ENCODE data around the gene PTPRC. TPM values are rescaled to one million over a fixed set of nuclear protein-coding genes. Genes with fewer than 3 reads are reported as not detected.

Gene PTPRC
- polyA plus RNA-seq, 3 donors from 2014 or later: 1,000 to 1,490 (median 1,080) TPM

DNA sequence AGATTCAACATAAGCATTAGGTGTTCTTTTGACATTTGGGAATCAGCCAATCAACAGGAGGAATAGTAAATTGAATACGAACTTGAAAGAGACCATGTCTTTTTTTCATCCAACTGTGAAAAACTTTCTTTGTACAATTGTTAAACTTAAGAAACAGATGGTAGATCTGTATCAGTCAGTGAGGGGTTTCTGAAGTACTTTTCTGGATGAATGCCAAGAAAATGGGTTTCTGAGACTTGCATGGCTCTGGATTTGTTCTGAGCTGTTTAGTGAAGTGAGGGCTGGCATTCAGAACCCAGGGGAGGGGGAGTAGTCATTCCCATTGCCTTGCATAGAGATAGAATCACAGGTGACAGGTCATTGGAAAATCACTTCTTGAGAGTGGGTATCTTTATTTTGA, 37.4 kb downstream of the PTPRC start:
- H3K4me1 Mint-ChIP-seq: peaks cover 95 to 99% of the 10 kb centered on the region in 2 donors
- H3K9me3 Mint-ChIP-seq: no peaks in the 10 kb centered on the region
- peaks cover 24 to 40% (median 25%) of the 10 kb centered on the region in 3 donors for H3K36me3 Mint-ChIP-seq
- H3K27me3 Mint-ChIP-seq (ENCODE audit: low read depth in 3 of 3): peaks cover 9 to 29% (median 18%) of the 10 kb centered on the region in 3 donors
- peak overlapping the region; percentile 97 to 100 (median 98) for H3K27ac Mint-ChIP-seq
- peak overlapping the region; percentile 58 to 93 (median 83) for H3K4me3 Mint-ChIP-seq
- no peak for DNase-seq

DNA sequence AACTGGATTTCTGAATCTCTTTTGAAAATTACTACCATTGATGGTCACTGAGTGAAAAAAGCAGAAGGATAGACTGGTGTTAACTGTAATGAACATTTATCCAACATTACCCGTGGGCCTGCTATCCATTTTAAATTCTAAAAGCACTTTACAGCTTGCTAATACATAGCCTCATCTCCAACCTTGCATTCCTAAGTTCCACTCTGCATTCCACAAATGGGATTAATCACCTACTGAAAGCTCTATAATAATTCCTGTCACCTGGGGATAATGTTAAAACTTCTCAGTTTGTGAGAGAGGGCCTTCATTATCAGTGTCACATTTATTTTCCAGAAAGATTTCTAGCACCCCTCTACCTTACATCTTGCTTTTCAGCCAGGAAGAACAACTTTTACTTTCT, 38.2 kb downstream of the PTPRC start:
- Mint-ChIP-seq H3K27me3 (ENCODE audit: low read depth in 3 of 3) (peaks cover 13 to 35% (median 22%) of the 10 kb centered on the region in 3 donors), H3K4me1 (peaks cover 94 to 99% of the 10 kb centered on the region in 2 donors), H3K27ac (peak overlapping the region; percentile 97 to 100 (median 98)), H3K36me3 (peaks cover 20 to 37% (median 25%) of the 10 kb centered on the region in 3 donors), H3K9me3 (no peaks in the 10 kb centered on the region), H3K4me3 (peak overlapping the region; percentile 57 to 93 (median 84))
- no peak for DNase-seq

- peaks cover 94 to 99% of the 10 kb centered on the region in 2 donors for H3K4me1 Mint-ChIP-seq
- no peaks in the 10 kb centered on the region for H3K9me3 Mint-ChIP-seq
- H3K4me3 Mint-ChIP-seq: peak overlapping the region; percentile 76 to 93 (median 84)
- peaks cover 16 to 33% (median 21%) of the 10 kb centered on the region in 3 donors for H3K36me3 Mint-ChIP-seq
- H3K27ac Mint-ChIP-seq: peak overlapping the region; percentile 97 to 100 (median 98)
- no peak for DNase-seq
- H3K27me3 Mint-ChIP-seq (ENCODE audit: low read depth in 3 of 3): peaks cover 14 to 37% (median 25%) of the 10 kb centered on the region in 3 donors
Measured at GRCh38 chr1:198677871-198678270, 39.0 kb downstream of the PTPRC start.

- peaks cover 13 to 30% (median 17%) of the 10 kb centered on the region in 3 donors for H3K36me3 Mint-ChIP-seq
Measured at GRCh38 chr1:198678301-198678836, 39.5 kb downstream of the PTPRC start.

GRCh38 chr1:198678901-198679329, 40.1 kb downstream of the PTPRC start:
- Mint-ChIP-seq H3K27me3 (ENCODE audit: low read depth in 3 of 3) (peaks cover 14 to 37% (median 26%) of the 10 kb centered on the region in 3 donors), H3K4me3 (peak overlapping the region; percentile 76 to 93 (median 84)), H3K36me3 (peaks cover 13 to 35% (median 17%) of the 10 kb centered on the region in 3 donors), H3K27ac (peak overlapping the region; percentile 97 to 100 (median 98)), H3K4me1 (peaks cover 94 to 99% of the 10 kb centered on the region in 2 donors), H3K9me3 (no peaks in the 10 kb centered on the region)
- DNase-seq: peak; percentile 38 to 56 (median 49)

More at GRCh38 chr1:198678301-198678836, 39.5 kb downstream of the PTPRC start:
- DNase-seq: peak; percentile 41 to 70 (median 50)
- peaks cover 94 to 99% of the 10 kb centered on the region in 2 donors for H3K4me1 Mint-ChIP-seq
- H3K9me3 Mint-ChIP-seq: no peaks in the 10 kb centered on the region
- H3K27ac Mint-ChIP-seq: peak overlapping the region; percentile 97 to 100 (median 98)
- H3K4me3 Mint-ChIP-seq: peak overlapping the region; percentile 76 to 93 (median 84)
- H3K27me3 Mint-ChIP-seq (ENCODE audit: low read depth in 3 of 3): peaks cover 14 to 37% (median 26%) of the 10 kb centered on the region in 3 donors

DNA sequence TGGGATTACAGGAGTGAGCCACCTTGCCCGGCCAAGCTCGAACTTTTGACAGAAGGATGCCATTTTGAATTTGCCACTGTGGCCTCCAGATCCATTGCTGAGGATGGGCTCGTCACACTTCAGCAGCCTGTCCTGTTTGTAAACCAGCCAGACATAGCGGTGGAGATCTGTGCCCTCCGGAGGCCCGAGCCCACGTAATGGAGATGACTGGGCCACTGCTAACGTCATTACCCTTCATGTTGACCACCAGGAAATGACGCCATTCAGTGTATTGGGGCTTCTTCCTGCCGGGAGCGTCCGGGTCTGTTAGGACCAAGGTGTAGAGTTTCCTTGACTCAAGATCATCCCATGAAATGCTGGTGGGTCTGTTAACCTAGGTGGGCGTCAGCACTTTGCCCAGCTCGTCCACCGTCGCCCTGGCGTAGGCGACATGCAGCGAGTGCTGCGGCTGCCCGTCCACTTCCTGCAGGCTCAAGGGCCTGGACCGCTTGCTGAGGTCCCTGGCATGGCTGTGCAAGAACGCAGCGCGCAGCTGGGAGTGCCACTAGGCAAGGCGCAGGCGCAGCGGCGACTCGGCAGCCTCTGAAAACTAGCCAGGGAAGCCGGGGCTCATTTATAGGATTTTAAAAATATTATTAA, 40.8 kb downstream of the PTPRC start:
- peak overlapping the region; percentile 76 to 93 (median 83) for H3K4me3 Mint-ChIP-seq
- H3K4me1 Mint-ChIP-seq: peaks cover 94 to 99% of the 10 kb centered on the region in 2 donors
- peaks cover 13 to 35% (median 16%) of the 10 kb centered on the region in 3 donors for H3K36me3 Mint-ChIP-seq
- no peaks in the 10 kb centered on the region for H3K9me3 Mint-ChIP-seq
- peak; percentile 69 to 86 (median 70) for DNase-seq
- H3K27ac Mint-ChIP-seq: peak overlapping the region; percentile 97 to 100 (median 98)
- H3K27me3 Mint-ChIP-seq (ENCODE audit: low read depth in 3 of 3): peaks cover 14 to 37% (median 26%) of the 10 kb centered on the region in 3 donors

DNA sequence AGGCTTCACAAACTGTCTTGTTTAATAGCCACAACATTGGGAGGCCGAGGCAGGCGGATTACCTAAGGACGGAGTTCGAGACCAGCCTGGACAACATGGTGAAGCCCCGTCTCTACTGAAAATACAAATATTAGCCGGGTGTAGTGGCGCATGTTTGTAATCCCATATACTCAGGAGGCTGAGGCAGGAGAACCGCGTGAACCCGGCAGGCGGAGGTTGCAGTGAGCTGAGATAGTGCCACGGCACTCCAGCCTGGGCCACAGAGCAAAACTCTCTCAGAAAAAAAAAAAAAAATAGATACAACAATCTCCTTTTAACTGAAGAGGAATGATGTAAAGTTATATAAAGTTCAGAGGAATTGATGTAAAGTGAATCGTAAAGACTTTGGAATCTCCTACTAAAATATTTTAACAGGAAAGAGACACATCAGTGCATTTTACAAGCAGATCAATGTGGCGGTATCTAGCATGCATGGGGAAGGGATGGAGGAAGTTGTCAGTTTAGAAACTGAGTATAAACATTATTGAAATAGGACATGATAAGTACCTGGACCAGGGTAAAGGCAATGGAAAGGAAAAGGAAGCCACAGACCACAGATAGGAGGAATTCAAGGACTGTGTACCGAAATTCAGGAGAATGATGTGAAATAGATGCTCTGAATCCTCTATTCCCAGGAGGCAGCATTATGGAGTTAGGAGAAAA, 41.5 kb downstream of the PTPRC start:
- Mint-ChIP-seq H3K4me3 (peak overlapping the region; percentile 76 to 93 (median 83)), H3K27me3 (ENCODE audit: low read depth in 3 of 3) (peaks cover 14 to 37% (median 26%) of the 10 kb centered on the region in 3 donors), H3K27ac (peak overlapping the region; percentile 97 to 100 (median 98)), H3K4me1 (peaks cover 93 to 99% of the 10 kb centered on the region in 2 donors), H3K36me3 (peaks cover 12 to 32% (median 13%) of the 10 kb centered on the region in 3 donors), H3K9me3 (no peaks in the 10 kb centered on the region)
- peak in 1 of 3 donors; percentile 35 for DNase-seq

DNA sequence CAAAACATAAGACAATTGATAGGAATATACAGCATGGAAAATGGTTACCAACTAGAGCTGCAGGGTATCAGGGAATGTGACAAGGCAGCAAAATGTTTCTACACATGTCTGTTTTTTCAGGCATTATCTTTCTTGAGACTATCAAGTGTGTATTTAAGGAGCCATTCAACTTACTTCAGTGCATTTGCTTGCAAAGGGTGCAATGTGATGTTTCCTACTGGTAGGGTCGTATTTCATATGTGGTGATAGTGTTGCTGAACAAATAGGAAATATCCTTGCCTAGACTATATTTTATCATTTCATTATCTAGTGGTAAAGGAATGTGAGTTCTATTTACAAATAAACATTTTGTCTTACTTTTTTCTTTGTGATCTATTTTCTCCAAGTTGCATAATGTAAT, 42.4 kb downstream of the PTPRC start:
- peak; percentile 44 to 61 (median 57) for DNase-seq

DNA sequence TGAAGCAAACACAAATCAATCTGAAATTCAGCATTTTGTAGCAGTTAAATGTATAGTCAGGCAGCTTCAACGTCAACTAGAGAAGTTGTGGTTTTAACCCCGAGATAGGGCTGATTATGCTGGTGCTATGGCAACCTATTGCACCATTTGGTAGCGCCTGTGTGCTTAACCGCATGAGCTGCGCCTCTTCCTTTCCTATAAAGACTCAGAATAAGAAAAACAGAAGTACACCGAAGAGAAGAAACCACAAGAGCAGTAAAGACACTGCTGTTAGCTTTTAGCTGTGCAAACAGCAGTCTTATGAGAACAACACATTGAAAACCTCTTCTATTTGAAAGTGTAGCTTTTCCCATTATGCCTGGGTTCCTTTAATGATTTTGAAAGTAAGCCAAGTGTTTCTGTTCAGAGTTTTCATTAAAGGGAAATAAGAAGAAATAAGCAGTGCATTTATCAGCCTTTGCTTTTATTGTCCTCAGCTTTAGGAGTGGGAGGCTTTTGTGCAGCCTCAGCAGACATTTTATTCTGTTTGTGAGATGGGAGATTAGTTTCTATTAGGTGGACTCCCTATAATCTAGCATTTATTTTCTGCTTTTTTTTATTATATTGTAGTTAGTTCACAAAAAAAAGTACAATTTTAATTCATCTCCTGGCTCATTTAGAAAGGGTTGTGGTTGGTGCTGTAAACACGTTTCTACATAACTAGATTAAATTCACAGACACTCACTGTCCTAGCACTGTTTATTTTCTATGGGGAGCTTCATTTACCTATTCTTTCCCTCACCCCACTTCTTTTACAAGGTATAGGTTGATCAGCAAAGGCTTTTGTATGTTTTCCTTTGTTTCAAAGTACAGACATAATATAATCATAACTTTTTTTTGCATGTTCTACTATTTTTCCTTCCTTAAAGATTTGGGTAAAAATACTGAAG, 43.3 kb downstream of the PTPRC start:
- DNase-seq: peak; percentile 90 to 93 (median 93)
- Mint-ChIP-seq H3K27ac (peak overlapping the region; percentile 97 to 100 (median 98)), H3K4me1 (peaks cover 91 to 99% of the 10 kb centered on the region in 2 donors), H3K36me3 (peaks cover 8 to 27% (median 13%) of the 10 kb centered on the region in 3 donors), H3K9me3 (no peaks in the 10 kb centered on the region), H3K27me3 (ENCODE audit: low read depth in 3 of 3) (peaks cover 14 to 37% (median 26%) of the 10 kb centered on the region in 3 donors), H3K4me3 (peak overlapping the region; percentile 69 to 93 (median 83))

More for the DNA sequence above, 42.4 kb downstream of the PTPRC start:
- Mint-ChIP-seq H3K27me3 (ENCODE audit: low read depth in 3 of 3) (peaks cover 14 to 37% (median 26%) of the 10 kb centered on the region in 3 donors), H3K4me1 (peaks cover 92 to 99% of the 10 kb centered on the region in 2 donors), H3K27ac (peak overlapping the region; percentile 97 to 100 (median 98)), H3K4me3 (peak overlapping the region; percentile 56 to 93 (median 74)), H3K9me3 (no peaks in the 10 kb centered on the region), H3K36me3 (peaks cover 8 to 28% (median 13%) of the 10 kb centered on the region in 3 donors)

DNA sequence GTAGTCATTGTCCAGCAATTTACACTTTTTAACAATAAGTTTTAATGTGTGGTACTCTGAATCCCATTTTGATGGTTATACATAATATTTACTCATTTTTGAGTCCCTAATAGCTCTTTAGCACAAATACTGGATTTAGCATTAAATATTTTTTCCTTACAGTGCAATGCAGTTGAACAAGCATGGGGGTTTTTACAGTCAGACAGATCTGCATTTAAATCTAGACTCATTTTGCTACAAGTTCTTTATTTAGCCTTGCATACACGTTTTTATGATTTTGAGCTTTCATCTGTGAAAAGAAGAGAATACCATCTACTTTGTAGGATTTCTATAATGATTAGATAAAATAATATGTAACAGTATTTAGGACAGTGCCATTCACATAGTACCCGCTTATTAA, 44.0 kb downstream of the PTPRC start:
- Mint-ChIP-seq H3K4me1 (peaks cover 90 to 99% of the 10 kb centered on the region in 2 donors), H3K27ac (peak overlapping the region; percentile 97 to 100 (median 98)), H3K36me3 (peaks cover 8 to 25% (median 13%) of the 10 kb centered on the region in 3 donors), H3K4me3 (peak overlapping the region; percentile 69 to 93 (median 83)), H3K27me3 (ENCODE audit: low read depth in 3 of 3) (peaks cover 14 to 37% (median 26%) of the 10 kb centered on the region in 3 donors), H3K9me3 (no peaks in the 10 kb centered on the region)
- DNase-seq: no peak

- Mint-ChIP-seq H3K36me3 (peaks cover 8 to 22% (median 13%) of the 10 kb centered on the region in 3 donors), H3K27ac (peak overlapping the region; percentile 97 to 100 (median 98)), H3K4me1 (peaks cover 90 to 99% of the 10 kb centered on the region in 2 donors), H3K4me3 (peak overlapping the region; percentile 69 to 93 (median 83)), H3K9me3 (no peaks in the 10 kb centered on the region), H3K27me3 (ENCODE audit: low read depth in 3 of 3) (peaks cover 14 to 33% (median 26%) of the 10 kb centered on the region in 3 donors)
- DNase-seq: no peak
Measured at GRCh38 chr1:198683449-198683848, 44.6 kb downstream of the PTPRC start.

- H3K27ac Mint-ChIP-seq: peak overlapping the region; percentile 92 to 100 (median 97)
Measured at GRCh38 chr1:198686069-198686728, 47.4 kb downstream of the PTPRC start.

More at GRCh38 chr1:198686069-198686728, 47.4 kb downstream of the PTPRC start:
- H3K36me3 Mint-ChIP-seq: peaks cover 0 to 12% (median 0%) of the 10 kb centered on the region in 3 donors
- no peaks in the 10 kb centered on the region for H3K9me3 Mint-ChIP-seq
- H3K4me1 Mint-ChIP-seq: peaks cover 89 to 100% of the 10 kb centered on the region in 2 donors
- H3K4me3 Mint-ChIP-seq: peak overlapping the region; percentile 76 to 83 (median 80)
- DNase-seq: peak in 1 of 3 donors; percentile 45
- H3K27me3 Mint-ChIP-seq (ENCODE audit: low read depth in 3 of 3): peaks cover 7 to 8% (median 8%) of the 10 kb centered on the region in 3 donors

Data from immature natural killer cell (primary cell).